Thyroid gland (tissue), 4 donors: ENCODE data around the gene ASTL. TPM values are rescaled to one million over a fixed set of nuclear protein-coding genes. Genes with fewer than 3 reads are reported as not detected.

Experiments used
- DNase-seq, 2 donors: peaks; one replicate each; pipeline ENCODE4 v3.0.0-alpha.2; 2019
- H3K27ac ChIP-seq, 3 donors: fragments of 200-600 bp; sonication (generic); 1 replicate in 2 of 3; 2 replicates in 1 of 3; pipeline ENCODE4 v1.5.1; 2016 to 2019; ENCODE audit warnings: mild to moderate bottlenecking in 1 of 3, moderate library complexity in 1 of 3
- H3K27me3 ChIP-seq: fragments of 200-600 bp; sonication (generic); one replicate; pipeline ENCODE4 v1.5.1; 2019
- H3K36me3 ChIP-seq, 2 donors: fragments of 200-600 bp; sonication (generic); one replicate each; pipeline ENCODE4 v1.5.1; 2016 to 2019
- H3K4me1 ChIP-seq, 2 donors: fragments of 200-600 bp; sonication (generic); one replicate each; pipeline ENCODE4 v1.5.1; 2017 to 2019
- H3K4me3 ChIP-seq, 3 donors: fragments of 200-600 bp; sonication (generic); replicated peaks in 1 of 3; 1 replicate in 2 of 3; 2 replicates in 1 of 3; pipeline ENCODE4 v1.5.1; 2016; ENCODE audit warnings: mild to moderate bottlenecking in 1 of 3
- H3K9me3 ChIP-seq: fragments of 200-600 bp; sonication (generic); one replicate; pipeline ENCODE4 v1.5.1; 2017
- CTCF ChIP-seq, 6 experiments: fragments of 200-600 bp in 3 of 6; fragments of 450-650 bp in 3 of 6; sonication (generic) in 3 of 6; IDR thresholded peaks; one replicate each; pipeline ENCODE4 v1.5.1; 2016 to 2019; ENCODE audit warnings: antibody characterized with exemption in 6 of 6, mild to moderate bottlenecking in 2 of 6, inconsistent platforms in 1 of 6, moderate library complexity in 1 of 6
- POLR2A ChIP-seq, 2 donors: fragments of 450-650 bp; IDR thresholded peaks; one replicate each; pipeline ENCODE4 v1.6.1; 2017; ENCODE audit warnings: antibody characterized with exemption in 2 of 2, mild to moderate bottlenecking in 2 of 2, moderate library complexity in 1 of 2
- WGBS, 2 donors: methylation state at CpG; one replicate each; pipeline ENCODE4 v1.1.5; 2017; 5-methylcytosine and 5-hydroxymethylcytosine counted together
- intact Hi-C: fragments of 100-400 bp; cut with DNase I; formaldehyde crosslinking; loops from one replicate; pipeline ENCODE4 v1.15.1; 2023
- total RNA-seq, 4 donors: library from RNA; depleted of rRNA; stranded (reverse); fragments of >200 nt; gene quantifications; one replicate each; pipeline ENCODE4 v1.2.3, GENCODE V29; 2016

ASTL gene
- total RNA-seq, 4 donors from 2014 or later: not detected

GRCh38 chr2:96128456-96128855 lies 9.8 kb downstream of the ASTL start:
- H3K27me3 ChIP-seq: no peaks in the 10 kb centered on the region
- TF ChIP-seq CTCF (IDR thresholded peaks at IDR 0.05) (no peak), POLR2A (IDR thresholded peaks at IDR 0.05) (no peak)
- WGBS, 2 donors: 91 to 93% methylated on average over 6 of the region's 6 CpGs
- no peaks in the 10 kb centered on the region for H3K4me1 ChIP-seq
- no peak overlapping the region for H3K4me3 ChIP-seq
- no peak overlapping the region for H3K27ac ChIP-seq
- no peaks in the 10 kb centered on the region for H3K36me3 ChIP-seq
- H3K9me3 ChIP-seq: no peaks in the 10 kb centered on the region
- intact Hi-C loops: no loop called here
- no peak for DNase-seq

GRCh38 chr2:96124406-96125265 lies 13.7 kb downstream of the ASTL start:
- no peaks in the 10 kb centered on the region for H3K27me3 ChIP-seq
- 89 to 93% methylated on average over 14 of the region's 14 CpGs for WGBS, 2 donors
- no peak for DNase-seq
- H3K36me3 ChIP-seq: no peaks in the 10 kb centered on the region
- H3K9me3 ChIP-seq: no peaks in the 10 kb centered on the region
- no peak overlapping the region for H3K4me3 ChIP-seq
- TF ChIP-seq POLR2A (IDR thresholded peaks at IDR 0.05) (no peak), CTCF (IDR thresholded peaks at IDR 0.05) (no peak)
- intact Hi-C loops: no loop called here
- H3K4me1 ChIP-seq: no peaks in the 10 kb centered on the region
- no peak overlapping the region for H3K27ac ChIP-seq

GRCh38 chr2:96123936-96124335 lies 14.4 kb downstream of the ASTL start:
- Histone ChIP-seq H3K27ac (no peak overlapping the region), H3K4me1 (no peaks in the 10 kb centered on the region), H3K4me3 (no peak overlapping the region), H3K36me3 (no peaks in the 10 kb centered on the region), H3K27me3 (no peaks in the 10 kb centered on the region), H3K9me3 (no peaks in the 10 kb centered on the region)
- intact Hi-C loops: no loop called here
- WGBS, 2 donors: 92 to 95% methylated on average over 8 to 9 of the region's 11 CpGs
- no peak for TF ChIP-seq CTCF (IDR thresholded peaks at IDR 0.05)
- TF ChIP-seq POLR2A (IDR thresholded peaks at IDR 0.05): no peak
- no peak for DNase-seq

- TF ChIP-seq POLR2A (IDR thresholded peaks at IDR 0.05): no peak
- no peak for TF ChIP-seq CTCF (IDR thresholded peaks at IDR 0.05)
- Histone ChIP-seq H3K27me3 (no peaks in the 10 kb centered on the region), H3K9me3 (no peaks in the 10 kb centered on the region), H3K36me3 (no peaks in the 10 kb centered on the region), H3K27ac (no peak overlapping the region), H3K4me3 (no peak overlapping the region), H3K4me1 (no peaks in the 10 kb centered on the region)
- WGBS, 2 donors: 83 to 86% methylated on average over 1 of the region's 1 CpG
- intact Hi-C loops: no loop called here
- DNase-seq: no peak
These were observed 15.0 kb downstream of the ASTL start for GRCh38 chr2:96123290-96123689.

- Histone ChIP-seq H3K9me3 (no peaks in the 10 kb centered on the region), H3K27ac (no peak overlapping the region), H3K27me3 (no peaks in the 10 kb centered on the region), H3K4me3 (no peak overlapping the region), H3K4me1 (peaks cover 0 to under 1% of the 10 kb centered on the region in 2 donors), H3K36me3 (no peaks in the 10 kb centered on the region)
- no peak for DNase-seq
- TF ChIP-seq POLR2A (IDR thresholded peaks at IDR 0.05): no peak
- TF ChIP-seq CTCF (IDR thresholded peaks at IDR 0.05): no peak
- WGBS, 2 donors: 89 to 100% methylated on average over 2 to 5 of the region's 5 CpGs
- intact Hi-C loops: no loop called here
These were observed 15.9 kb downstream of the ASTL start for GRCh38 chr2:96122391-96122790.
